Lower leg skin (tissue), 3 donors: Measurements from ENCODE around the gene ITGA2B.

Experiments used
- POLR2A ChIP-seq, 2 donors: fragments of 450-650 bp; IDR thresholded peaks; one replicate each; pipeline ENCODE4 v1.6.1; 2016 to 2017; ENCODE audit warnings: antibody characterized with exemption in 2 of 2, mild to moderate bottlenecking in 1 of 2, moderate library complexity in 1 of 2
- TF ChIP-seq, protein P1 (sequence below), 3 donors: fragments of 450-650 bp; IDR thresholded peaks; one replicate each; pipeline ENCODE4 v1.5.1; 2016; ENCODE audit warnings: antibody characterized with exemption in 3 of 3, mild to moderate bottlenecking in 3 of 3, moderate library complexity in 2 of 3

DNA sequence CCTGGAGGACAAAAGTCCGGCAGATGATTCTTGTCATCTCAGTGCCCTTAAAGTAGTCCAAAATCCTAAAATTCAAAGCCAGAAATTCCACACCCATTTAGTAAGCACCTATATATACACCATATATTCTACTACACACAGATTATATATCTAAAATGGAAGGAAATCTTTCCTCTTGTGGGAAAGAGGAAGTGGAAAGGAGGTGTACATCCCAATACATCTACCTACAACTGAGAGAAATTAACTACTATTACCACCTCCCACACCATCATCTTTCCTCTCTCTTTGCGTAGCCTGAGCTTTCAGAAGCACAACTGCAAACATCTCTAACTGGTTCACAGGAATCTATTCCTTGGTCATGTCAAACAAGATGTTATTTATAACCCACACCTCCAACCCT lies 5.4 kb upstream of the ITGA2B start:
- TF ChIP-seq, protein P1, sequence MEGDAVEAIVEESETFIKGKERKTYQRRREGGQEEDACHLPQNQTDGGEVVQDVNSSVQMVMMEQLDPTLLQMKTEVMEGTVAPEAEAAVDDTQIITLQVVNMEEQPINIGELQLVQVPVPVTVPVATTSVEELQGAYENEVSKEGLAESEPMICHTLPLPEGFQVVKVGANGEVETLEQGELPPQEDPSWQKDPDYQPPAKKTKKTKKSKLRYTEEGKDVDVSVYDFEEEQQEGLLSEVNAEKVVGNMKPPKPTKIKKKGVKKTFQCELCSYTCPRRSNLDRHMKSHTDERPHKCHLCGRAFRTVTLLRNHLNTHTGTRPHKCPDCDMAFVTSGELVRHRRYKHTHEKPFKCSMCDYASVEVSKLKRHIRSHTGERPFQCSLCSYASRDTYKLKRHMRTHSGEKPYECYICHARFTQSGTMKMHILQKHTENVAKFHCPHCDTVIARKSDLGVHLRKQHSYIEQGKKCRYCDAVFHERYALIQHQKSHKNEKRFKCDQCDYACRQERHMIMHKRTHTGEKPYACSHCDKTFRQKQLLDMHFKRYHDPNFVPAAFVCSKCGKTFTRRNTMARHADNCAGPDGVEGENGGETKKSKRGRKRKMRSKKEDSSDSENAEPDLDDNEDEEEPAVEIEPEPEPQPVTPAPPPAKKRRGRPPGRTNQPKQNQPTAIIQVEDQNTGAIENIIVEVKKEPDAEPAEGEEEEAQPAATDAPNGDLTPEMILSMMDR (IDR thresholded peaks at IDR 0.05): no peak
- TF ChIP-seq POLR2A (IDR thresholded peaks at IDR 0.05): no peak
